SJSA1 (cell line): ENCODE data around the gene GTSE1. TPM values are rescaled to one million over a fixed set of nuclear protein-coding genes. Genes with fewer than 3 reads are reported as not detected.

ENCODE experiments used
- DNase-seq, 2 experiments: peaks; one replicate each; pipeline ENCODE4 v3.0.0-alpha.2; 2015 to 2020; ENCODE audit warnings: low spot score in 2 of 2, low read depth in 1 of 2
- H3K27ac ChIP-seq: fragments of 250-450 bp; sonication (Bioruptor Pico); 2 replicates; pipeline ENCODE4 v1.5.1; 2020; ENCODE audit warnings: mild to moderate bottlenecking, moderate library complexity
- H3K27me3 ChIP-seq: fragments of 250-450 bp; sonication (Bioruptor Pico); replicated peaks from 2 replicates; pipeline ENCODE4 v1.5.1; 2020; ENCODE audit warnings: mild to moderate bottlenecking, moderate library complexity
- H3K36me3 ChIP-seq: fragments of 250-450 bp; sonication (Bioruptor Pico); 2 replicates; pipeline ENCODE4 v1.5.1; 2020; ENCODE audit warnings: mild to moderate bottlenecking
- H3K4me1 ChIP-seq: fragments of 250-450 bp; sonication (Bioruptor Pico); replicated peaks from 2 replicates; pipeline ENCODE4 v1.6.1; 2021; ENCODE audit warnings: mild to moderate bottlenecking
- H3K4me3 ChIP-seq: fragments of 250-450 bp; sonication (Bioruptor Pico); 2 replicates; pipeline ENCODE4 v1.5.1; 2020; ENCODE audit warnings: mild to moderate bottlenecking
- H3K9me3 ChIP-seq: fragments of 250-450 bp; sonication (Bioruptor Pico); replicated peaks from 2 replicates; pipeline ENCODE4 v1.5.1; 2020; ENCODE audit warnings: mild to moderate bottlenecking
- total RNA-seq: library from RNA; depleted of rRNA; stranded (reverse); fragments of >200 nt; shearing (Covaris generic); gene quantifications from 2 replicates; pipeline ENCODE4 v1.2.3, GENCODE V29; 2014

The GTSE1 gene
- total RNA-seq, 1 experiment from 2014 or later, result 36.2 TPM

GRCh38 chr22:46336119-46337078 lies 39.7 kb downstream of the GTSE1 start:
- Histone ChIP-seq H3K4me3 (peak overlapping the region; percentile 84), H3K27me3 (no peaks in the 10 kb centered on the region), H3K27ac (peak overlapping the region; percentile 52; the same call in 1 of the 2 replicates), H3K36me3 (peaks cover 77% of the 10 kb centered on the region), H3K9me3 (no peaks in the 10 kb centered on the region), H3K4me1 (peaks cover 7% of the 10 kb centered on the region)
- no peak for DNase-seq

- H3K4me3 ChIP-seq, result no peak overlapping the region
- no peaks in the 10 kb centered on the region for H3K9me3 ChIP-seq
- H3K36me3 ChIP-seq, result peaks cover 77% of the 10 kb centered on the region
- no peaks in the 10 kb centered on the region for H3K27me3 ChIP-seq
- H3K27ac ChIP-seq, result no peak overlapping the region
- DNase-seq, result no peak
- H3K4me1 ChIP-seq, result peaks cover 7% of the 10 kb centered on the region
Measured at GRCh38 chr22:46337870-46338269, 41.2 kb downstream of the GTSE1 start.

GRCh38 chr22:46338636-46339035 lies 42.0 kb downstream of the GTSE1 start:
- Histone ChIP-seq H3K27me3 (no peaks in the 10 kb centered on the region), H3K4me1 (peaks cover 7% of the 10 kb centered on the region), H3K9me3 (no peaks in the 10 kb centered on the region), H3K27ac (no peak overlapping the region), H3K4me3 (no peak overlapping the region), H3K36me3 (peaks cover 77% of the 10 kb centered on the region)
- DNase-seq, result no peak

- Histone ChIP-seq H3K36me3 (peaks cover 82% of the 10 kb centered on the region), H3K9me3 (no peaks in the 10 kb centered on the region), H3K4me3 (no peak overlapping the region), H3K27me3 (no peaks in the 10 kb centered on the region), H3K4me1 (peaks cover 7% of the 10 kb centered on the region), H3K27ac (no peak overlapping the region)
- DNase-seq, result no peak
Measured at GRCh38 chr22:46339956-46340355, 43.3 kb downstream of the GTSE1 start.

- Histone ChIP-seq H3K4me3 (no peak overlapping the region), H3K36me3 (peaks cover 88% of the 10 kb centered on the region), H3K9me3 (no peaks in the 10 kb centered on the region), H3K27me3 (no peaks in the 10 kb centered on the region), H3K27ac (no peak overlapping the region), H3K4me1 (peaks cover 7% of the 10 kb centered on the region)
- no peak for DNase-seq
Measured at GRCh38 chr22:46340676-46341075, 44.0 kb downstream of the GTSE1 start.

- no peak for DNase-seq
- H3K36me3 ChIP-seq, result peaks cover 96% of the 10 kb centered on the region
- H3K4me3 ChIP-seq, result no peak overlapping the region
- no peaks in the 10 kb centered on the region for H3K4me1 ChIP-seq
- no peaks in the 10 kb centered on the region for H3K27me3 ChIP-seq
- no peak overlapping the region for H3K27ac ChIP-seq
- H3K9me3 ChIP-seq, result no peaks in the 10 kb centered on the region
Measured at GRCh38 chr22:46346680-46347405, 50.2 kb downstream of the GTSE1 start.

- H3K27me3 ChIP-seq, result no peaks in the 10 kb centered on the region
- peaks cover 96% of the 10 kb centered on the region for H3K36me3 ChIP-seq
- H3K9me3 ChIP-seq, result no peaks in the 10 kb centered on the region
- H3K4me3 ChIP-seq, result no peak overlapping the region
- H3K4me1 ChIP-seq, result no peaks in the 10 kb centered on the region
- H3K27ac ChIP-seq, result no peak overlapping the region
- DNase-seq, result no peak
Measured at GRCh38 chr22:46347646-46348045, 51.0 kb downstream of the GTSE1 start.

GRCh38 chr22:46348099-46348695 lies 51.5 kb downstream of the GTSE1 start:
- Histone ChIP-seq H3K4me1 (no peaks in the 10 kb centered on the region), H3K36me3 (peaks cover 96% of the 10 kb centered on the region), H3K4me3 (no peak overlapping the region), H3K27ac (no peak overlapping the region), H3K9me3 (no peaks in the 10 kb centered on the region), H3K27me3 (no peaks in the 10 kb centered on the region)
- DNase-seq, result no peak

GRCh38 chr22:46349238-46349637 lies 52.6 kb downstream of the GTSE1 start:
- Histone ChIP-seq H3K36me3 (peaks cover 96% of the 10 kb centered on the region), H3K27me3 (no peaks in the 10 kb centered on the region), H3K4me1 (no peaks in the 10 kb centered on the region), H3K27ac (no peak overlapping the region), H3K9me3 (no peaks in the 10 kb centered on the region), H3K4me3 (no peak overlapping the region)
- DNase-seq, result no peak

- H3K36me3 ChIP-seq, result peaks cover 96% of the 10 kb centered on the region
- no peaks in the 10 kb centered on the region for H3K9me3 ChIP-seq
- no peak overlapping the region for H3K27ac ChIP-seq
- no peaks in the 10 kb centered on the region for H3K4me1 ChIP-seq
- no peak for DNase-seq
- H3K4me3 ChIP-seq, result no peak overlapping the region
- H3K27me3 ChIP-seq, result no peaks in the 10 kb centered on the region
Measured at GRCh38 chr22:46349681-46350080, 53.0 kb downstream of the GTSE1 start.

GRCh38 chr22:46350121-46350520 lies 53.5 kb downstream of the GTSE1 start:
- DNase-seq, result no peak
- Histone ChIP-seq H3K4me1 (no peaks in the 10 kb centered on the region), H3K4me3 (no peak overlapping the region), H3K27me3 (no peaks in the 10 kb centered on the region), H3K36me3 (peaks cover 96% of the 10 kb centered on the region), H3K27ac (no peak overlapping the region), H3K9me3 (no peaks in the 10 kb centered on the region)

- Histone ChIP-seq H3K27ac (no peak overlapping the region), H3K27me3 (no peaks in the 10 kb centered on the region), H3K36me3 (peaks cover 96% of the 10 kb centered on the region), H3K9me3 (no peaks in the 10 kb centered on the region), H3K4me3 (no peak overlapping the region), H3K4me1 (no peaks in the 10 kb centered on the region)
- no peak for DNase-seq
Measured at GRCh38 chr22:46350646-46351045, 54.0 kb downstream of the GTSE1 start.

GRCh38 chr22:46351131-46351735 lies 54.6 kb downstream of the GTSE1 start:
- H3K4me1 ChIP-seq, result no peaks in the 10 kb centered on the region
- no peak for DNase-seq
- peaks cover 96% of the 10 kb centered on the region for H3K36me3 ChIP-seq
- no peaks in the 10 kb centered on the region for H3K27me3 ChIP-seq
- no peak overlapping the region for H3K4me3 ChIP-seq
- H3K27ac ChIP-seq, result no peak overlapping the region
- H3K9me3 ChIP-seq, result no peaks in the 10 kb centered on the region
